Sigmoid colon (tissue), 7 donors: ENCODE measurements around the gene GET4. TPM values are rescaled to one million over a fixed set of nuclear protein-coding genes. Genes with fewer than 3 reads are reported as not detected.
A peak's percentile ranks its signal among the peaks of the same experiment; 100 is the strongest.

Source experiments
- DNase-seq: peaks from one replicate; pipeline ENCODE4 v3.0.0-alpha.2; 2019
- H3K27ac ChIP-seq, 4 donors: fragments of 200-600 bp; sonication (generic); one replicate each; pipeline ENCODE4 v1.5.1; 2016 to 2019; ENCODE audit warnings: mild to moderate bottlenecking in 1 of 4
- H3K27me3 ChIP-seq, 3 donors: fragments of 200-600 bp; sonication (generic); one replicate each; pipeline ENCODE4 v1.5.1; 2019; ENCODE audit warnings: mild to moderate bottlenecking in 1 of 3
- H3K36me3 ChIP-seq, 4 donors: fragments of 200-600 bp; sonication (generic); one replicate each; pipeline ENCODE4 v1.5.1; 2016 to 2019
- H3K4me1 ChIP-seq, 4 donors: fragments of 200-600 bp; sonication (generic); one replicate each; pipeline ENCODE4 v1.5.1; 2017 to 2019
- H3K4me3 ChIP-seq, 4 donors: fragments of 200-600 bp; sonication (generic); one replicate each; pipeline ENCODE4 v1.5.1; 2017 to 2019; ENCODE audit warnings: mild to moderate bottlenecking in 2 of 4, moderate library complexity in 1 of 4
- H3K9me3 ChIP-seq, 4 donors: fragments of 200-600 bp in 3 of 4; sonication (generic) in 3 of 4; one replicate each; pipeline versions ENCODE4 v1.5.1 to v1.6.1; 2013 to 2019
- EP300 ChIP-seq, 4 donors: sonication (generic); formaldehyde crosslinking; IDR thresholded peaks; one replicate each; pipeline ENCODE4 v1.6.1; 2017; ENCODE audit warnings: antibody characterized with exemption in 4 of 4
- POLR2A ChIP-seq, 2 donors: fragments of 450-650 bp; IDR thresholded peaks; one replicate each; pipeline ENCODE4 v1.6.1; 2016; ENCODE audit warnings: antibody characterized with exemption in 2 of 2, mild to moderate bottlenecking in 2 of 2, moderate library complexity in 2 of 2
- POLR2AphosphoS5 ChIP-seq, 4 donors: sonication (generic); formaldehyde crosslinking; IDR thresholded peaks; one replicate each; pipeline ENCODE4 v1.6.1; 2017; ENCODE audit warnings: antibody characterized with exemption in 4 of 4
- WGBS, 2 donors: extraction: QIAGEN DNeasy Blood & Tissue Kit; methylation state at CpG; one replicate each; pipeline ENCODE4 v1.1.7; 2013; 5-methylcytosine and 5-hydroxymethylcytosine counted together
- intact Hi-C: fragments of 100-400 bp; cut with DNase I; formaldehyde crosslinking; loops from one replicate; pipeline ENCODE4 v1.15.1; 2023
- polyA plus RNA-seq, 3 donors: library from polyadenylated mRNA; stranded (reverse); fragments of 200-250 nt; gene quantifications; one replicate each; pipeline ENCODE4 v1.2.3, GENCODE V29; 2013
- total RNA-seq, 4 donors: library from RNA; depleted of rRNA; stranded (reverse); fragments of >200 nt; gene quantifications; one replicate each; pipeline ENCODE4 v1.1.0, GENCODE V29; 2016
- TF ChIP-seq, protein P1 (sequence below), 4 experiments: fragments of 450-650 bp in 3 of 4; fragments of 200-600 bp in 1 of 4; IDR thresholded peaks; one replicate each; pipeline ENCODE4 v1.5.1; 2016 to 2019; ENCODE audit warnings: antibody characterized with exemption in 4 of 4, mild to moderate bottlenecking in 3 of 4, moderate library complexity in 2 of 4
- donor health status: healthy with polysubstance abuse.
- donor health status: Bipolar disorder and iron deficiency.
- donor health status: healthy.

The GET4 gene
- total and polyA plus RNA-seq, 7 donors = 20.3 to 51.4 (median 27.0) TPM

GRCh38 chr7:914521-915194 lies 38.3 kb downstream of the GET4 start:
- intact Hi-C loops = loop anchor here (5.0 kb wide), 1 partner anchor 38 kb away; the partner anchor contains the start of gene ADAP1
- no peaks in the 10 kb centered on the region for H3K27me3 ChIP-seq
- TF ChIP-seq POLR2A (IDR thresholded peaks at IDR 0.05) = no peak
- TF ChIP-seq POLR2AphosphoS5 (IDR thresholded peaks at IDR 0.05) = no peak
- TF ChIP-seq, protein P1, sequence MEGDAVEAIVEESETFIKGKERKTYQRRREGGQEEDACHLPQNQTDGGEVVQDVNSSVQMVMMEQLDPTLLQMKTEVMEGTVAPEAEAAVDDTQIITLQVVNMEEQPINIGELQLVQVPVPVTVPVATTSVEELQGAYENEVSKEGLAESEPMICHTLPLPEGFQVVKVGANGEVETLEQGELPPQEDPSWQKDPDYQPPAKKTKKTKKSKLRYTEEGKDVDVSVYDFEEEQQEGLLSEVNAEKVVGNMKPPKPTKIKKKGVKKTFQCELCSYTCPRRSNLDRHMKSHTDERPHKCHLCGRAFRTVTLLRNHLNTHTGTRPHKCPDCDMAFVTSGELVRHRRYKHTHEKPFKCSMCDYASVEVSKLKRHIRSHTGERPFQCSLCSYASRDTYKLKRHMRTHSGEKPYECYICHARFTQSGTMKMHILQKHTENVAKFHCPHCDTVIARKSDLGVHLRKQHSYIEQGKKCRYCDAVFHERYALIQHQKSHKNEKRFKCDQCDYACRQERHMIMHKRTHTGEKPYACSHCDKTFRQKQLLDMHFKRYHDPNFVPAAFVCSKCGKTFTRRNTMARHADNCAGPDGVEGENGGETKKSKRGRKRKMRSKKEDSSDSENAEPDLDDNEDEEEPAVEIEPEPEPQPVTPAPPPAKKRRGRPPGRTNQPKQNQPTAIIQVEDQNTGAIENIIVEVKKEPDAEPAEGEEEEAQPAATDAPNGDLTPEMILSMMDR (IDR thresholded peaks at IDR 0.05) = no peak
- TF ChIP-seq EP300 (IDR thresholded peaks at IDR 0.05) = no peak
- H3K4me3 ChIP-seq = no peak overlapping the region
- H3K9me3 ChIP-seq = no peaks in the 10 kb centered on the region
- WGBS, 2 donors = 38 to 78% methylated on average over 16 of the region's 16 CpGs
- H3K36me3 ChIP-seq = peaks cover 0 to 5% (median 0%) of the 10 kb centered on the region in 4 donors
- H3K4me1 ChIP-seq = peaks cover 0 to 22% (median 14%) of the 10 kb centered on the region in 4 donors
- peak overlapping the region in 1 of 4 donors; percentile 5 for H3K27ac ChIP-seq
- DNase-seq = peak; percentile 56

DNA sequence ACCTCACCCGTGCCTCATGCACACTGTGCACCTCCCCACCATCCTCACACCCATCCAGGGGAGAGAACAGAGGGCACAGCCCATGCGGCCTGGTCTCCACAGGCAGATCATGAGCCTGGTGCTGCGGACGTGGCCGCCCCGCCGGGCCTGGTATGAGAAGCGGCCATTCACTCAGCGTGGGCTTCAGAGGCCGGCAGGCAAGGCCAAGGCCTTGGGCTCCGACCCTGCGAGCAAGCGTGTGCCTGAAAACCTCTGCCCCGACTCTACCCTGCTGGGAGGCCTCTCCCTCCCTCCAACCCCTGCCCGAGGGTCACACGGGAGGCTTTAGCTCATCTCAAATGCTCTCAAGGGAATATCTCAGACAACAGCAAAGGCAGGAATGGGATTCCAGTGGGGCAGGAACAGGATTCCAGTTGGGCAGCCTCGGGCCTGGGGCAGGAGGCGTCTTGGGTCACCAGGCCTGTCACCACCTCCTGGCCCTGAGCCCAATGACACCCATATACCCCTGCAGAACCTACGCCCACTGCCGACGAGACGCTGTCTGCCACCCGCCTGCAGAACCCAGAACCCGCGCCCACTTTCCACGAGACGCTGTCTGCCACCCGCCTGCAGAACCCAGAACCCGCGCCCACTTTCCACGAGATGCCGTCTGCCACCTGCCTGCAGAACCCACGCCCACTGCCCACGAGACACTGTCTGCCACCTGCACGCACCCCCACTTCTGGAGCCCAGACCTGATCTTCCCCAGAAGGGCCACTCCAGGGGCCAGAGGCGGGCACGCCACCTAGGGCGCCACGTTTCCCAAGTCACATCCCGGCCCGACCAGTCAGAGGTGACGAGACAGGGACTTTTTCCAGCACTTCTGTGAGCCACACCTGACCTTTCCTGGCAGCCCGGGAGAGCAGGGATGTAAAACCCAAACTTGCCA lies 39.2 kb downstream of the GET4 start:
- no peak for TF ChIP-seq POLR2AphosphoS5 (IDR thresholded peaks at IDR 0.05)
- TF ChIP-seq, protein P1 (IDR thresholded peaks at IDR 0.05) = no peak
- TF ChIP-seq POLR2A (IDR thresholded peaks at IDR 0.05) = no peak
- TF ChIP-seq EP300 (IDR thresholded peaks at IDR 0.05) = no peak
- no peaks in the 10 kb centered on the region for H3K9me3 ChIP-seq
- H3K4me1 ChIP-seq = peaks cover 0 to 15% (median 10%) of the 10 kb centered on the region in 4 donors
- peaks cover 0 to 5% (median 0%) of the 10 kb centered on the region in 4 donors for H3K36me3 ChIP-seq
- intact Hi-C loops = loop anchor here (5.0 kb wide), 1 partner anchor 37 kb away; the partner anchor contains the start of gene ADAP1
- H3K27me3 ChIP-seq = no peaks in the 10 kb centered on the region
- no peak overlapping the region for H3K27ac ChIP-seq
- WGBS, 2 donors = 56 to 85% methylated on average over 43 of the region's 43 CpGs
- no peak overlapping the region for H3K4me3 ChIP-seq
- DNase-seq = peak; percentile 52

GRCh38 chr7:916291-916941 lies 40.1 kb downstream of the GET4 start:
- Histone ChIP-seq H3K27me3 (no peaks in the 10 kb centered on the region), H3K9me3 (no peaks in the 10 kb centered on the region), H3K4me1 (peaks cover 0 to 14% (median 10%) of the 10 kb centered on the region in 4 donors), H3K36me3 (peaks cover 0 to 5% (median 0%) of the 10 kb centered on the region in 4 donors), H3K4me3 (no peak overlapping the region), H3K27ac (no peak overlapping the region)
- peak; percentile 67 for DNase-seq
- 16 to 58% methylated on average over 17 of the region's 17 CpGs for WGBS, 2 donors
- TF ChIP-seq POLR2A (IDR thresholded peaks at IDR 0.05) (no peak), POLR2AphosphoS5 (IDR thresholded peaks at IDR 0.05) (no peak), EP300 (IDR thresholded peaks at IDR 0.05) (no peak)
- TF ChIP-seq, protein P1 (IDR thresholded peaks at IDR 0.05) = no peak
- intact Hi-C loops = loop anchor here (5.0 kb wide), 1 partner anchor 36 kb away; the partner anchor contains the start of gene ADAP1

DNA sequence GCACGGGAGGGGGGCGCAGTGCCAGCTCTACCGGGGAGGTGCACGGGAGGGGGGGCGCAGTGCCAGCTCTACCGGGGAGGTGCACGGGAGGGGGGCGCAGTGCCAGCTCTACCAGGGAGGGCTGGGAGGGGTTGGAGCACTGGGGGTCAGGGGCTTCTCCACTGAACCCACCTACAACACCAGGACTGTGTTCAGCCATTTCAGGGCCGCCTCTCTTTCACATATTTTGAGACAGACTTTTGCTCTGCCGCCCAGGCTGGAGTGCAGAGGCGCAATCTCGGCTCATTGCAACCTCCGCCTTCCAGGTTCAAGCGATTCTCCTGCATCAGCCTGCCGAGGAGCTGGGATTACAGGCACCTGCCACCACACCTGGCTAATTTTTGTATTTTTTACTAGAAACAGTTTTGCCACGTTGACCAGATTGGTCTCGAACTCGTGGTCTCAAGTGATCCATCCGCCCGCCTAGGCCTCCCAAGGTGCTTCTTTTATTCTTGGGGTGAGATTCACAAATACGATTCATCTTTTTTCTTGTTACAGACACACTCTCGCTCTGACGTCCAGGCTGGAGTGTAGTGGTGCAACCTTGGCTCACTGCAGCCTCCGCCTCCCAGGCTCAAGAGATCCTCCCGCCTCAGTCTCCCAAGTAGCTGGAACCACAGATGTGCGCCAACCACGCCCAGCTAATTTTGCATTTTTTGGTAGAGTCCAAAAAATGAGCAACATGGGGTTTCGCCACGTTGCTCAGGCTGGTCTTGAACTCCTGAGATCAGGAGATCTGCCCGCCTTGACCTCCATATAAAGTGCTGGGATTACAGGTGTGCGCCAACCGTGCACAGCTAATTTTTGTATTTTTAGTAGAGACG lies 41.1 kb downstream of the GET4 start:
- intact Hi-C loops = loop anchor here (5.0 kb wide), 1 partner anchor 35 kb away; the partner anchor contains the start of gene ADAP1
- no peak overlapping the region for H3K27ac ChIP-seq
- H3K27me3 ChIP-seq = no peaks in the 10 kb centered on the region
- H3K9me3 ChIP-seq = no peaks in the 10 kb centered on the region
- no peak overlapping the region for H3K4me3 ChIP-seq
- WGBS, 2 donors = 60 to 90% methylated on average over 30 to 31 of the region's 33 CpGs
- peak; percentile 52 for DNase-seq
- peaks cover 0 to 14% (median 10%) of the 10 kb centered on the region in 4 donors for H3K4me1 ChIP-seq
- peaks cover 0 to 5% (median 0%) of the 10 kb centered on the region in 4 donors for H3K36me3 ChIP-seq
- no peak for TF ChIP-seq POLR2A (IDR thresholded peaks at IDR 0.05)
- TF ChIP-seq POLR2AphosphoS5 (IDR thresholded peaks at IDR 0.05) = no peak
- TF ChIP-seq, protein P1 (IDR thresholded peaks at IDR 0.05) = no peak
- no peak for TF ChIP-seq EP300 (IDR thresholded peaks at IDR 0.05)
